MG63 (cell line): ENCODE data around the gene AKR1C3. TPM values are rescaled to one million over a fixed set of nuclear protein-coding genes. Genes with fewer than 3 reads are reported as not detected.

ENCODE experiments used
- DNase-seq: peaks from one replicate; pipeline ENCODE4 v3.0.0-alpha.2; 2020
- H3K27me3 ChIP-seq: fragments of 250-450 bp; sonication (Bioruptor Pico); 2 replicates; pipeline ENCODE4 v1.5.1; 2020; ENCODE audit warnings: mild to moderate bottlenecking, moderate library complexity
- H3K36me3 ChIP-seq: fragments of 250-450 bp; sonication (Bioruptor Pico); 2 replicates; pipeline ENCODE4 v1.5.1; 2020; ENCODE audit warnings: mild to moderate bottlenecking, moderate library complexity
- H3K4me3 ChIP-seq: fragments of 250-450 bp; sonication (Bioruptor Pico); 2 replicates; pipeline ENCODE4 v1.5.1; 2020; ENCODE audit warnings: mild to moderate bottlenecking, moderate library complexity
- H3K9me3 ChIP-seq: fragments of 250-450 bp; sonication (Bioruptor Pico); 2 replicates; pipeline ENCODE4 v1.5.1; 2020; ENCODE audit warnings: mild to moderate bottlenecking, moderate library complexity
- total RNA-seq: library from RNA; depleted of rRNA; stranded (reverse); fragments of >200 nt; shearing (Covaris generic); gene quantifications from 2 replicates; pipeline ENCODE4 v1.2.3, GENCODE V29; 2014; ENCODE audit warnings: low replicate concordance; rRNA removed

The AKR1C3 gene
- total RNA-seq, 1 experiment from 2014 or later, result 11.3 TPM

- no peaks in the 10 kb centered on the region for H3K36me3 ChIP-seq
- no peaks in the 10 kb centered on the region for H3K27me3 ChIP-seq
- no peaks in the 10 kb centered on the region for H3K9me3 ChIP-seq
- no peak overlapping the region for H3K4me3 ChIP-seq
- no peak for DNase-seq
Observed at GRCh38 chr10:5151076-5151475, 56.9 kb downstream of the AKR1C3 start.

GRCh38 chr10:5155951-5156350, 61.7 kb downstream of the AKR1C3 start:
- Histone ChIP-seq H3K36me3 (no peaks in the 10 kb centered on the region), H3K4me3 (no peak overlapping the region), H3K27me3 (no peaks in the 10 kb centered on the region), H3K9me3 (no peaks in the 10 kb centered on the region)
- DNase-seq, result no peak

Other genes starting within 250 kb of the AKR1C3 start
- 5.2 and 74.0 TPM in 2 replicates for gene AKR1C1, start 131.0 kb upstream of the AKR1C3 start, total RNA-seq
- gene AKR1C2, start 90.6 kb upstream of the AKR1C3 start, total RNA-seq, result 0.94 and 2.5 TPM in 2 replicates
- gene AKR1C8, start 90.7 kb downstream of the AKR1C3 start, total RNA-seq, result not detected in 2 replicates
- not detected in 2 replicates for gene AKR1C4, start 102.4 kb downstream of the AKR1C3 start, total RNA-seq